B cell (primary cell): ENCODE measurements around the gene KARS1. TPM values are rescaled to one million over a fixed set of nuclear protein-coding genes. Genes with fewer than 3 reads are reported as not detected.

Source experiments
- ATAC-seq: fragments of 200-7000 bp; cut with Tn5 transposase; one replicate; pipeline ENCODE4 v1.10.0; 2021; ENCODE audit warnings: low read depth, mild to moderate bottlenecking, moderate number of reproducible peaks, moderate library complexity
- CTCF ChIA-PET: fragments of 350-600 bp; sonication (Branson Sonifier 250); formaldehyde crosslinking; loops from one replicate; lab custom pipeline; 2021; ENCODE audit warnings: antibody characterized with exemption, inconsistent platforms; lab: Charles Lee
- POLR2A ChIA-PET: fragments of 350-600 bp; sonication (Branson Sonifier 250); formaldehyde crosslinking; loops from one replicate; lab custom pipeline; 2021; ENCODE audit warnings: antibody characterized with exemption; lab: Charles Lee
- DNase-seq: peaks from one replicate; pipeline ENCODE4 v3.0.0; 2013
- H2AFZ ChIP-seq: 2 replicates; pipeline ENCODE4 v1.6.1; 2012; ENCODE audit warnings: mild to moderate bottlenecking, low read depth, low read length; ENCODE audit not compliant: insufficient read depth, poor library complexity, severe bottlenecking
- H3K27ac ChIP-seq, 2 donors: 1 replicate in 1 of 2; 2 replicates in 1 of 2; pipeline ENCODE4 v1.5.1; 2012 to 2013; ENCODE audit warnings: low read length in 2 of 2, mild to moderate bottlenecking in 2 of 2, moderate library complexity in 1 of 2
- H3K27me3 ChIP-seq, 4 experiments: fragments of 200-600 bp in 1 of 4; sonication (generic) in 1 of 4; replicated peaks in 1 of 4; 1 replicate in 2 of 4; 2 replicates in 2 of 4; pipeline versions ENCODE4 v1.6.1 to v1.7.0; 2013 to 2016; ENCODE audit warnings: low read length in 3 of 4, mild to moderate bottlenecking in 2 of 4, mixed read lengths in 1 of 4, moderate library complexity in 1 of 4; ENCODE audit not compliant: insufficient read depth in 4 of 4, control insufficient read depth in 3 of 4; ENCODE audit errors: control extremely low read depth in 1 of 4
- H3K36me3 ChIP-seq, 2 experiments: replicated peaks in 1 of 2; 1 replicate in 1 of 2; 2 replicates in 1 of 2; pipeline versions ENCODE4 v1.6.1 to v1.7.1; 2013; ENCODE audit warnings: low read length in 1 of 2; ENCODE audit not compliant: insufficient read depth in 2 of 2, control insufficient read depth in 1 of 2; ENCODE audit errors: control extremely low read depth in 1 of 2, extremely low read depth in 1 of 2
- H3K4me1 ChIP-seq, 2 donors: fragments of 200-600 bp in 1 of 2; sonication (generic) in 1 of 2; 1 replicate in 1 of 2; 2 replicates in 1 of 2; pipeline versions ENCODE4 v1.5.1 to v1.6.1; 2013 to 2017; ENCODE audit warnings: low read length in 2 of 2; ENCODE audit not compliant: control insufficient read depth in 2 of 2, insufficient read depth in 2 of 2
- H3K4me2 ChIP-seq: replicated peaks from 2 replicates; pipeline ENCODE3; 2012; ENCODE audit warnings: mild to moderate bottlenecking, low read depth, low read length; ENCODE audit not compliant: poor library complexity, severe bottlenecking
- H3K4me3 ChIP-seq, 5 experiments: fragments of 200-600 bp in 1 of 5; sonication (generic) in 1 of 5; 1 replicate in 3 of 5; 2 replicates in 2 of 5; pipeline versions ENCODE4 v1.5.1 to v1.7.0; 2011 to 2016; ENCODE audit warnings: low read length in 4 of 5, mild to moderate bottlenecking in 4 of 5, low read depth in 2 of 5, control low read depth in 1 of 5, moderate library complexity in 1 of 5; ENCODE audit not compliant: insufficient read depth in 1 of 5; ENCODE audit errors: control extremely low read depth in 1 of 5, extremely low read depth in 1 of 5
- H3K79me2 ChIP-seq: fragments of 200-600 bp; sonication (generic); one replicate; pipeline ENCODE4 v1.6.0; 2016; ENCODE audit warnings: low read length; ENCODE audit not compliant: control insufficient read depth, insufficient read depth
- H3K9ac ChIP-seq: fragments of 200-600 bp; sonication (generic); 2 replicates; pipeline ENCODE4 v1.6.1; 2017; ENCODE audit warnings: mild to moderate bottlenecking, low read length, moderate library complexity
- H3K9me3 ChIP-seq, 3 donors: one replicate each; pipeline versions ENCODE4 v1.6.1 to v1.7.1; 2013; ENCODE audit warnings: low read length in 2 of 3; ENCODE audit not compliant: control insufficient read depth in 2 of 3, insufficient read depth in 1 of 3; ENCODE audit errors: control extremely low read depth in 1 of 3
- H4K20me1 ChIP-seq: 2 replicates; pipeline ENCODE4 v1.6.0; 2012; ENCODE audit warnings: mild to moderate bottlenecking, low read length; ENCODE audit not compliant: insufficient read depth, control insufficient read depth, poor library complexity, severe bottlenecking
- H3K27ac Mint-ChIP-seq: one replicate; pipeline ENCODE4 v1.8.0; 2021; ENCODE audit warnings: mixed read lengths
- H3K27me3 Mint-ChIP-seq: one replicate; pipeline ENCODE4 v1.8.0; 2021; ENCODE audit warnings: mixed read lengths
- H3K4me1 Mint-ChIP-seq: one replicate; pipeline ENCODE4 v1.8.0; 2021; ENCODE audit warnings: mixed read lengths
- H3K4me3 Mint-ChIP-seq: one replicate; pipeline ENCODE4 v1.8.0; 2021; ENCODE audit warnings: mixed read lengths
- H3K9me3 Mint-ChIP-seq: one replicate; pipeline ENCODE4 v1.8.0; 2022; ENCODE audit warnings: mixed read lengths; ENCODE audit not compliant: insufficient read depth
- EZH2 ChIP-seq: IDR thresholded peaks from 2 replicates; pipeline ENCODE4 v1.6.1; 2012; ENCODE audit warnings: borderline replicate concordance, low read depth, mild to moderate bottlenecking, moderate library complexity, low read length; ENCODE audit not compliant: insufficient read depth, poor library complexity, severe bottlenecking
- WGBS: methylation state at CpG from one replicate; pipeline ENCODE4 v1.1.5; 2013; ENCODE audit warnings: missing lambda C conversion rate; ENCODE audit not compliant: insufficient coverage; 5-methylcytosine and 5-hydroxymethylcytosine counted together
- intact Hi-C: fragments of 100-400 bp; cut with micrococcal nuclease; formaldehyde crosslinking; loops from one replicate; pipeline ENCODE4 v1.10.0; 2022
- polyA plus RNA-seq: library from polyadenylated mRNA; depleted of rRNA; stranded (reverse); fragments of >200 nt; gene quantifications from 2 replicates; pipeline ENCODE4 v1.2.3, GENCODE V29; 2012
- total RNA-seq, 2 donors: library from RNA; stranded (reverse); fragments of 120-200 nt in 1 of 2; gene quantifications; 1 replicate in 1 of 2; 2 replicates in 1 of 2; pipeline versions ENCODE4 v1.2.3 to v1.2.4, GENCODE V29; 2013 to 2022
- TF ChIP-seq, protein P1 (sequence below): fragments of 200-600 bp; IDR thresholded peaks from one replicate; pipeline ENCODE4 v1.8.0; 2022; ENCODE audit warnings: antibody characterized with exemption, mild to moderate bottlenecking

KARS1 gene
- total and polyA plus RNA-seq, 2 donors (not counting 1 experiment from before 2014, with no cell fraction given): 70.7 to 114 TPM

DNA sequence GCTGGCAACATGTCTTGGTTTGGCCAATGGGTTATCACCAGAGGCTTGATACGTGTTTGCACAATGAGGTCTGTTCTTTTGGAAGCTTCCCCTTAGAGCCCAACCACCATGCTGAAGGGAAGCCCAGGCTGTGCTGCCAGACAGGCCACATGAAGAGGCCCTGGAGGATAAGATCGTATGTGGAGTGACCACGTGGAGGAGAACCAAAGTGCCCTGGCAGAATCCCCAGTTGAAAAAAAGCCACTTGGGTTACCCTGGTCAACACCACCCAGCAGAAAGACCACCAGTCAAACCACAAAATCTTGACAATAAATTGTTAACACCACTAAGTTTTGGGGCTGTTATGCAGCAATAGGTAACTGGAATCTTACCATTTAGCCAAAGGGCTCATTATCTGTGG, 17.4 kb downstream of the KARS1 start:
- Mint-ChIP-seq H3K4me3 (no peak overlapping the region), H3K4me1 (no peaks in the 10 kb centered on the region), H3K27me3 (no peaks in the 10 kb centered on the region), H3K9me3 (no peaks in the 10 kb centered on the region), H3K27ac (no peak overlapping the region)
- Histone ChIP-seq H3K9ac (no peak overlapping the region), H3K79me2 (no peaks in the 10 kb centered on the region), H3K27me3 (no peaks in the 10 kb centered on the region), H3K9me3 (no peaks in the 10 kb centered on the region), H3K4me1 (no peaks in the 10 kb centered on the region), H2AFZ (no peak overlapping the region), H3K4me3 (no peak overlapping the region), H4K20me1 (no peaks in the 10 kb centered on the region), H3K36me3 (peaks cover 5 to 86% of the 10 kb centered on the region in 2 experiments), H3K27ac (no peak overlapping the region), H3K4me2 (no peak overlapping the region)
- ChIA-PET CTCF (no interaction called here), POLR2A (no interaction called here)
- TF ChIP-seq, protein P1, sequence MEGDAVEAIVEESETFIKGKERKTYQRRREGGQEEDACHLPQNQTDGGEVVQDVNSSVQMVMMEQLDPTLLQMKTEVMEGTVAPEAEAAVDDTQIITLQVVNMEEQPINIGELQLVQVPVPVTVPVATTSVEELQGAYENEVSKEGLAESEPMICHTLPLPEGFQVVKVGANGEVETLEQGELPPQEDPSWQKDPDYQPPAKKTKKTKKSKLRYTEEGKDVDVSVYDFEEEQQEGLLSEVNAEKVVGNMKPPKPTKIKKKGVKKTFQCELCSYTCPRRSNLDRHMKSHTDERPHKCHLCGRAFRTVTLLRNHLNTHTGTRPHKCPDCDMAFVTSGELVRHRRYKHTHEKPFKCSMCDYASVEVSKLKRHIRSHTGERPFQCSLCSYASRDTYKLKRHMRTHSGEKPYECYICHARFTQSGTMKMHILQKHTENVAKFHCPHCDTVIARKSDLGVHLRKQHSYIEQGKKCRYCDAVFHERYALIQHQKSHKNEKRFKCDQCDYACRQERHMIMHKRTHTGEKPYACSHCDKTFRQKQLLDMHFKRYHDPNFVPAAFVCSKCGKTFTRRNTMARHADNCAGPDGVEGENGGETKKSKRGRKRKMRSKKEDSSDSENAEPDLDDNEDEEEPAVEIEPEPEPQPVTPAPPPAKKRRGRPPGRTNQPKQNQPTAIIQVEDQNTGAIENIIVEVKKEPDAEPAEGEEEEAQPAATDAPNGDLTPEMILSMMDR: no peak
- no peak for TF ChIP-seq EZH2
- intact Hi-C loops: no loop called here
- 94% methylated on average over 3 of the region's 3 CpGs for WGBS
- ATAC-seq (no peak), DNase-seq (no peak)

DNA sequence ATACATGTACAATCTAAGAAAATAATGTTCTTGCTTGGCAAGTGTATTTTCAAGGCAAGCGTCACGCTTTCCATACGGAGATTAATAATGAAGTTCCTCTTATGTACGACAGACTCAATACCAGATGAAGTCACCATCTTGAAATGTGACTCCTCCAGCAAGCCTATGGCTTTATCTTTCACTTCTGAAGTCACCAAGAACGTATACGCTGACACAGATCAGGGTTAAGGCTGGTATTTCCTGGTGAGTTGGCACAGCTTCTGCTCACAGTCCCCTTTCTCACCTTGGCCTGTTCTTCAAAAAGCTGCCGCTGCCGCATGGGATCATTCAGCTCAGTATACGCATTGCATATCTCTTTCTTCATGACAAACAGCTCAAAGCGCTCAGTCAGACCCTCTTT, 18.3 kb downstream of the KARS1 start:
- Histone ChIP-seq H3K4me2 (no peak overlapping the region), H4K20me1 (no peaks in the 10 kb centered on the region), H3K9ac (no peak overlapping the region), H2AFZ (no peak overlapping the region), H3K79me2 (no peaks in the 10 kb centered on the region), H3K9me3 (no peaks in the 10 kb centered on the region), H3K27ac (no peak overlapping the region), H3K4me3 (no peak overlapping the region), H3K27me3 (no peaks in the 10 kb centered on the region), H3K36me3 (peaks cover 3 to 77% of the 10 kb centered on the region in 2 experiments), H3K4me1 (no peaks in the 10 kb centered on the region)
- Mint-ChIP-seq H3K27ac (no peak overlapping the region), H3K4me1 (no peaks in the 10 kb centered on the region), H3K9me3 (no peaks in the 10 kb centered on the region), H3K27me3 (no peaks in the 10 kb centered on the region), H3K4me3 (no peak overlapping the region)
- DNase-seq: no peak
- no peak for ATAC-seq
- POLR2A ChIA-PET: no interaction called here
- 100% methylated on average over 9 of the region's 10 CpGs for WGBS
- no peak for TF ChIP-seq EZH2
- TF ChIP-seq, protein P1: no peak
- intact Hi-C loops: no loop called here
- CTCF ChIA-PET: no interaction called here
